Lung (tissue), 12 donors: ENCODE measurements around the gene ATXN2. TPM values are rescaled to one million over a fixed set of nuclear protein-coding genes. Genes with fewer than 3 reads are reported as not detected.

Experiments
- ATAC-seq: fragments of 200-7000 bp; cut with Tn5 transposase; one replicate; pipeline ENCODE4 v1.9.1; 2020; ENCODE audit warnings: moderate number of reproducible peaks; ENCODE audit not compliant: insufficient read depth, low FRiP score
- DNase-seq, 3 donors: peaks; one replicate each; pipeline ENCODE4 v3.0.0-alpha.2; 2013 to 2017
- H3K27ac ChIP-seq, 2 donors: one replicate each; pipeline ENCODE4 v1.5.1; 2013; ENCODE audit warnings: mild to moderate bottlenecking in 2 of 2, moderate library complexity in 2 of 2, control low read depth in 1 of 2, inconsistent platforms in 1 of 2, low read depth in 1 of 2, low read length in 1 of 2
- H3K27me3 ChIP-seq, 3 donors: one replicate each; pipeline ENCODE4 v1.5.1; 2013; ENCODE audit warnings: low read length in 2 of 3; ENCODE audit not compliant: control insufficient read depth in 3 of 3, insufficient read depth in 3 of 3
- H3K36me3 ChIP-seq, 4 donors: one replicate each; pipeline ENCODE4 v1.5.1; 2013; ENCODE audit warnings: low read length in 4 of 4, mild to moderate bottlenecking in 1 of 4, moderate library complexity in 1 of 4; ENCODE audit not compliant: control insufficient read depth in 4 of 4, insufficient read depth in 4 of 4
- H3K4me1 ChIP-seq, 5 donors: one replicate each; pipeline ENCODE4 v1.5.1; 2013; ENCODE audit warnings: low read length in 5 of 5, mild to moderate bottlenecking in 2 of 5, moderate library complexity in 1 of 5; ENCODE audit not compliant: control insufficient read depth in 5 of 5, insufficient read depth in 5 of 5
- H3K4me3 ChIP-seq: one replicate; pipeline ENCODE4 v1.5.1; 2013; ENCODE audit warnings: mild to moderate bottlenecking, control low read depth, moderate library complexity
- H3K9ac ChIP-seq, 2 donors: one replicate each; pipeline ENCODE4 v1.5.1; 2013; ENCODE audit warnings: low read length in 2 of 2, control low read depth in 1 of 2; ENCODE audit not compliant: insufficient read depth in 1 of 2
- H3K9me3 ChIP-seq, 4 donors: one replicate each; pipeline ENCODE4 v1.5.1; 2013; ENCODE audit warnings: low read length in 3 of 4, mild to moderate bottlenecking in 1 of 4, moderate library complexity in 1 of 4; ENCODE audit not compliant: control insufficient read depth in 4 of 4, insufficient read depth in 3 of 4
- WGBS, 2 donors: extraction: QIAGEN DNeasy Blood & Tissue Kit; methylation state at CpG; one replicate each; pipeline ENCODE4 v1.1.7; 2013; 5-methylcytosine and 5-hydroxymethylcytosine counted together
- polyA plus RNA-seq, 2 donors: library from polyadenylated mRNA; stranded (reverse); fragments of 200-250 nt; gene quantifications; one replicate each; pipeline ENCODE4 v1.2.1, GENCODE V29; 2013
- total RNA-seq, 2 donors: library from RNA; depleted of rRNA in 1 of 2; stranded (reverse); fragments of >200 nt in 1 of 2; gene quantifications; one replicate each; pipeline ENCODE4 v1.2.1, GENCODE V29; 2014 to 2021
- TF ChIP-seq, protein P1 (sequence below): IDR thresholded peaks from 2 replicates; pipeline ENCODE4 v1.5.1; 2012; ENCODE audit warnings: mild to moderate bottlenecking; ENCODE audit errors: control extremely low read depth, extremely low read depth
- donor health status: control.
- donor health status: control.
- donor health status: Bipolar disorder and iron deficiency.
- donor health status: healthy.
- donor health status: DM: yes; HTN: yes; CAD: no.

Gene ATXN2
- total and polyA plus RNA-seq, 4 donors = 18.0 to 100 (median 43.5) TPM

DNA sequence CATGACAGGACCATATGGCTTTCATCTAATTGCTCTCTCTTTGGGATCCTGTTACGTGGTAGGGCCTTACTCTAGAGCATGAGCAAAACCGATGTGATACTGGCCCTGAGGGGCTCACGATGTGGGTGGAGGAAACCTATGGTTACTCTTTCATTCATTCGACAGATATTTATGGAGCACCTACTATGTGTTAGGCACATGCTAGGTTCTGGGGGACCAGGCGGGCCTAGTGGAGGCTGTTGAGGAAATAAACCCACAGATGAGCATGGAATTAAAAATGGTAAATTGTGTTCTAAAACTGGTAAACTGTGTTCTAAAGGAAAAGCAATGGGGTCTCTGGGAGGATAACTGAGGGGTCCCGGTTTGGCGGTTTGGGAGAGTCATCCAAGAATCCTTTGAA, 178.6 kb downstream of the ATXN2 start:
- WGBS, 2 donors = 89 to 90% methylated on average over 7 of the region's 7 CpGs
- H3K4me1 ChIP-seq = peaks cover 0 to 16% (median 0%) of the 10 kb centered on the region in 5 donors
- no peak for ATAC-seq
- H3K9ac ChIP-seq = no peak overlapping the region
- H3K9me3 ChIP-seq = peaks cover 0 to 1% (median 0%) of the 10 kb centered on the region in 4 donors
- TF ChIP-seq, protein P1, sequence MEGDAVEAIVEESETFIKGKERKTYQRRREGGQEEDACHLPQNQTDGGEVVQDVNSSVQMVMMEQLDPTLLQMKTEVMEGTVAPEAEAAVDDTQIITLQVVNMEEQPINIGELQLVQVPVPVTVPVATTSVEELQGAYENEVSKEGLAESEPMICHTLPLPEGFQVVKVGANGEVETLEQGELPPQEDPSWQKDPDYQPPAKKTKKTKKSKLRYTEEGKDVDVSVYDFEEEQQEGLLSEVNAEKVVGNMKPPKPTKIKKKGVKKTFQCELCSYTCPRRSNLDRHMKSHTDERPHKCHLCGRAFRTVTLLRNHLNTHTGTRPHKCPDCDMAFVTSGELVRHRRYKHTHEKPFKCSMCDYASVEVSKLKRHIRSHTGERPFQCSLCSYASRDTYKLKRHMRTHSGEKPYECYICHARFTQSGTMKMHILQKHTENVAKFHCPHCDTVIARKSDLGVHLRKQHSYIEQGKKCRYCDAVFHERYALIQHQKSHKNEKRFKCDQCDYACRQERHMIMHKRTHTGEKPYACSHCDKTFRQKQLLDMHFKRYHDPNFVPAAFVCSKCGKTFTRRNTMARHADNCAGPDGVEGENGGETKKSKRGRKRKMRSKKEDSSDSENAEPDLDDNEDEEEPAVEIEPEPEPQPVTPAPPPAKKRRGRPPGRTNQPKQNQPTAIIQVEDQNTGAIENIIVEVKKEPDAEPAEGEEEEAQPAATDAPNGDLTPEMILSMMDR = no peak
- H3K27me3 ChIP-seq = no peaks in the 10 kb centered on the region
- no peak for DNase-seq
- H3K36me3 ChIP-seq = peaks cover 0 to 34% (median 3%) of the 10 kb centered on the region in 4 donors
- peak overlapping the region in 1 of 2 donors; percentile 11 for H3K27ac ChIP-seq
- H3K4me3 ChIP-seq = no peak overlapping the region

DNA sequence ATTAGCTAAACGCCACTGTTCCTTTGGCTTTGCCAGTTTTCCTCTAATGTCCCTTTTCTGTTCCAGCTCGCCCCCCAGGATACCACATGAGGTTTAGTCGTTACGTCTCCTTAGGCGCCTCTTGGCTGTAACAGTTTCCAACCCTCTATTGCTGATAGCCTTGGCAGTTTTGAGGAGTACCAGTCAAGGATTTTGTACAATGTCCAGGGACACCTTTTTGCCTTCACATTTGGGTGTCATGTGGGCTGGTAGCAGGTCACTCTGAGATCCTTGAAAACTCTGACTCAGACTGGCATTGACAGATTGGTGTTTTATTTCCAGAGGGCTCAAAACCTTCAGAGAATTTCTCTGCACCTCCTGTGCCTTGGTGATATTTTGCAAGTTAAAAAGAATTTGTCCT, 179.3 kb downstream of the ATXN2 start:
- H3K36me3 ChIP-seq = peaks cover 0 to 39% (median 3%) of the 10 kb centered on the region in 4 donors

DNA sequence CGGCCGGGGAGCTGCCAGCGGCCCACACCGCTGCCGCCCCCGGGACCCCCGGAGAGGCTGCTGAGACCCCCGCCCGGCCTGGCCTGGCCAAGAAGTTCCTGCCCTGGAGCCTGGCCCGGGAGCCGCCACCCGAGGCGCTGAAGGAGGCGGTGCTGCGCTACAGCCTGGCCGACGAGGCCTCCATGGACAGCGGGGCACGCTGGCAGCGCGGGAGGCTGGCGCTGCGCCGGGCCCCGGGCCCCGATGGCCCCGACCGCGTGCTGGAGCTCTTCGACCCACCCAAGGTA, 180.6 kb downstream of the ATXN2 start:
- TF ChIP-seq, protein P1 = no peak
- Histone ChIP-seq H3K27ac (no peak overlapping the region), H3K9me3 (peaks cover 0 to 1% (median 0%) of the 10 kb centered on the region in 4 donors), H3K4me1 (peaks cover 0 to 7% (median 0%) of the 10 kb centered on the region in 5 donors), H3K9ac (no peak overlapping the region), H3K27me3 (no peaks in the 10 kb centered on the region), H3K4me3 (no peak overlapping the region), H3K36me3 (peaks cover 0 to 34% (median 3%) of the 10 kb centered on the region in 4 donors)
- 94 to 97% methylated on average over 28 to 30 of the region's 30 CpGs for WGBS, 2 donors
- ATAC-seq = no peak
- DNase-seq = no peak

More for the DNA sequence above, 179.3 kb downstream of the ATXN2 start:
- peak overlapping the region in 1 of 2 donors; percentile 11 for H3K27ac ChIP-seq
- ATAC-seq = no peak
- WGBS, 2 donors = 93 to 95% methylated on average over 5 of the region's 5 CpGs
- no peak overlapping the region for H3K4me3 ChIP-seq
- TF ChIP-seq, protein P1 = no peak
- H3K4me1 ChIP-seq = peaks cover 0 to 9% (median 0%) of the 10 kb centered on the region in 5 donors
- peaks cover 0 to 1% (median 0%) of the 10 kb centered on the region in 4 donors for H3K9me3 ChIP-seq
- H3K27me3 ChIP-seq = no peaks in the 10 kb centered on the region
- no peak for DNase-seq
- no peak overlapping the region for H3K9ac ChIP-seq
